HG03135 (cell line): ENCODE measurements around the gene RAB25.
"Not testable (repeated sequence)": the region's sequence is repeated elsewhere in the genome, so short reads cannot be mapped to it uniquely, and the experiment has no call there.

ENCODE experiments used
- ATAC-seq: cut with Tn5 transposase; IDR thresholded peaks from one replicate; pipeline ENCODE4 v1.9.1; 2021; ENCODE audit warnings: mild to moderate bottlenecking, moderate library complexity; ENCODE audit not compliant: unreplicated experiment

The RAB25 gene

DNA sequence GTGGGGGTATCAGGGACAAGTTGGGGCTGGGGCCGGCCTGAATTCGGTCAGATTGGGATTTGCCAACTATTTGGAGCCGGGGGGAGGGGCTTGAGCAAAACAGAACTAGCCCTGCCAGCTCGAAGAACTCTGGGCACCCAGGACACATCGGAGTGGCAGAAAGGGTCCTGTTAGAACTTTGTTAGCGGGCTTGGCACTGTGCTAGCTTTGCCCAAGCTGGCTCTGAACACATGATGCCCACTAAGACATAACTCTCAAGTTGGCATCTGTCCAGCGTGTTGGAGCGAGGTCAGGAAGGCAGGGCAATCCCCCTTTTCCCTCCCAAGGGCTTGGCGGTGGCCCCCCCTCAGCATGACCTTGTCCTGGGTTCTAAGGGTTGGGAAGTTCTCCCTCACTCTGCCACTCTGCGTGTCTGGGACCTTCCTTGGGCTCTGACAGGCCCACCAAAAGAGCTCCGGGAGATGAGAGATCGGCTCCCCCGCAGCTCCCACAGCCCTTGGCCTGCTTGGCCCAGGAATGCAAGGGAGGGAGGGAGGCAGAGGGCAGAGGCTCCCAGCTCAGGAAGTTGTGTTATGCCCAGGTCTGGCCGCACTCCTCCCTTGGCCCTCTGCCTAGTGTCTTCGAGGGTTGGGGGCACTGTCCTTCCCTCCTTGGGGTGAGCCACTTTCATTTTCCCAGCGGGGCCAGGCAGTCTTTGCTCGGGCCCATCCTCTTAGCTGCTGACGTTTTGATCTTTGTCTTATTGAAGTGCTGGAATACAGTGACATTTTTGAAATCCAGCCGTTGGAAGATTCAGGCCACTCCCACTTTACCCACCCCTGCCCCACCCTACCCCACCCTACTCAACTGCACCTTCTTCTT is 54.8 kb downstream of the RAB25 start:
- ATAC-seq, result no peak

GRCh38 chr1:156116731-156117130 is 55.8 kb downstream of the RAB25 start:
- ATAC-seq, result not testable (repeated sequence)

- ATAC-seq, result no peak
Observed at GRCh38 chr1:156117414-156118176, 56.6 kb downstream of the RAB25 start.

DNA sequence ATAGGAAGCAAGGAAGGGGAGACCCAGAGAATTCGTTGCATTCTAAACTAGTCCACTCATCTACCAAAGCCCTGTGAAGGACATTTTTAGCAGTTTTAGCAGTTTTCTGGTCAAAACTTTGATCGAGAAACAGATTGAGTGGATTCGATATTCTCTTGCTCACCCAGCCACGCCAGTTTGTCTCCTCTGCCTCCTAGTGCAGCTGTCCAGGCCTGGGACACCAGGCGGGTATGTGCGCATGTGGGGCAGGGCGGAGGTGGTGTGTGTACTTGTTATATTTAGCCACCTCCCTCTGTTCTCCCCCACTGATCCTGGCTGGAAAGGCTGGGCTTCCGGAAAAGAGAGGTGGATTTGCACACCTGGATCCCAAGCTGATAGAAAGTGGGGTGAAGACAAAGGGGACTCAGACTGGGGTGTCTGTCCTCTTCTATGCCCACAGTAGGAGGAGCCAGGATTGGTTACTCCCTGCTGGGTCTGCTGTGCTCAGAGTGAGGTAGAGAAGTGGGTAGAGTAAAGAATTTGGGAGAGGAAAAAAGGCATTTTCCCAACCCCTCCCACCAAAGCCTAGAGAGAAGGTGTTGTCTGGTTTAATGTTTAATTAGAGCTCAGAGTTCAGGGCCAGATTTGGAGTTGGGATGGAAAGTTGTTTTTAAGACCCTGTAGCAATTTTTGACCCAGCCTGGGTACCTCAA is 57.4 kb downstream of the RAB25 start:
- no peak for ATAC-seq

DNA sequence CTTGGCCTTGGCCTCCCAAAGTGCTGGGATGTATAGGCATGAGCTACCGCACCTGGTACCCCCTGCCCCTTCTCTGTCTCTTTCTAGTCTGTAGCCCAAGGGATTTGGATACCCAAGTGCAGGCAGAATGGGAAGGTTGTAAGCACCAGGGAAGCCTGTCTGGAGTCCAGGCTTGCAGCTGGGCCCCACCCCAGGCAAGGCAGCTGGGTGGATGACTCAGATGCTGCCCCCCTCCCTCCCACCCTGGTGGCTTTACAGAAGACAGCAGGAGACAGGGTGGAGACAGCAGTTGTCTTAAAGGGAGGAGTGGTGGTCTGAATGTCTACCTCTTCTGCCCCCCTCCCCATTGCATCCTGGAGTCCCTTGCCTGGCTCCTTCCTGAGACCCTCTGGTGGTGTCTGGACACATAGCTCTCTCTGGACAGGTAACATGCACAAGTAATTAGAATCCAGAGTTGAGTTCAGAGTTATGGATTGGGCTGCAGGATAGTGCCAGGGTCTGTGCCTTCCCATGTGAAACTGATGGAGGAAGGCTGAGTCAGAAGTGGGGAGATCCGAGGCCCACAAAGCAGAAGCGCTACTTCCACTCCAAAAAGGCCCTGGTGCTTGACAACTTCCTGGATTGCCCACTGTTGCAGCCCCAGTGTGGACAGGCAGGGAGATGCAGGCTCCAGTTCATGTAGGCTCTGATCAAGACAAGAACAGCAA is 58.7 kb downstream of the RAB25 start:
- ATAC-seq, result no peak
